ENCODE measurements around the gene NFIA. TPM values are rescaled to one million over a fixed set of nuclear protein-coding genes. Genes with fewer than 3 reads are reported as not detected.
"Not testable (repeated sequence)": the region's sequence is repeated elsewhere in the genome, so short reads cannot be mapped to it uniquely, and the experiment has no call there.

The NFIA gene
- total RNA-seq, 1 donor from 2014 or later, result 47.5 TPM

DNA sequence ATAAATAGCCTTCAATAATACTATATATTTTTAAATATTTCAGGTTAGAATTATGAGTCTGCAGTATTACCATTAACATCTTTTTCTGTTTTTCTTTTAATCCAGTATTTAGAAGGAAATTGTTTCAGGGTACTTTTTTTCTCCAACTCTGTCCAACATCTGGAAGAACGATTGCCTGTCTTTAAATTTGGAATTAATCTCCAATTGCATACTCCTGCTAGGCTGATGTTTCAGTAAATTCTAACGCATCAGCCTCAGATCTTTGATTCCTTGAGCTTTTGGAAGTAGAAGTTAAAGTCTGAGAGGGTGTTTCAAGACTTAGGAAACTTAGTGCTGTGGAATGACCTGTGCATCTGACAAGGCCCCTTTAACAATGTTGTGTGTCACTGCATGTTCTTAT, 20.3 kb downstream of the NFIA start:
- ATAC-seq, result no peak

DNA sequence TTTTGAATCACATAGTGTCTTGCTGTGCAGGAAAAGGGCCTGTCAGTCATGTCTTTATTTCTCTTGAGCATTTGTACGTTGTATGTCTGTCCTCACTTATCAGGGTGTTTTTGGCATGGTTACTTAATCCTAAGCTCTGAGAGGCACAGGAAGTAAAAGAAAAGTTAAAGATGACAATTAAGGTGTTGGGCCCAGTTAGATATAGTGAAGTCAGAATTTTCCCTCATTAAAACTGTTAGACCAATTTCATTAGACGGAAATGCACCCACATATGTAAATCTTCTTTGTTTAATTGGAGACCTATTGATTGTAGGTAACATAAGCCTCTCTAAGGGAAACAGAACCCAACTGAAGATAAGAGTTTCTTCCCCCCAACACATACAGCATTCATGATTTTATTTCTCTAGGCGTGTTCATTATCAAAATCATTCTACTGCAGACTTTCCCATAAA, 21.9 kb downstream of the NFIA start:
- ATAC-seq, result no peak

DNA sequence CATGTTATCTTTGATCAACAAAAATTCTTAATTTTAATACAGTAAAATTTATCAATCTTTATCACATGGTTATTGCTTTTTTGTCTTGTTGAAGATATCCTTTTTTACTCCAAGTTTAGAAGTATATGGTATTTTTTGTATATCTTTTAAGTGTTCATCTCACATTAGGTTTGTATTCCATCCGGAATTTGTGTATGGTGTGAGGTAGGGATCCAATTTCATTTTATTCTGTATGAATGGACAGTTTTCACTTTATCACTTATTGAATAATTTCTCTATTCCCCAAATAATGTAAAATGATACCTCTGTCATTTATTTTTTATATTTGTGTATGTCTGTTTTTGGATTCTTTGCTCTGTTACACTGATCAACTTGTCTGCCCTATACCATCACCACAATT, 25.3 kb downstream of the NFIA start:
- ATAC-seq, result no peak

DNA sequence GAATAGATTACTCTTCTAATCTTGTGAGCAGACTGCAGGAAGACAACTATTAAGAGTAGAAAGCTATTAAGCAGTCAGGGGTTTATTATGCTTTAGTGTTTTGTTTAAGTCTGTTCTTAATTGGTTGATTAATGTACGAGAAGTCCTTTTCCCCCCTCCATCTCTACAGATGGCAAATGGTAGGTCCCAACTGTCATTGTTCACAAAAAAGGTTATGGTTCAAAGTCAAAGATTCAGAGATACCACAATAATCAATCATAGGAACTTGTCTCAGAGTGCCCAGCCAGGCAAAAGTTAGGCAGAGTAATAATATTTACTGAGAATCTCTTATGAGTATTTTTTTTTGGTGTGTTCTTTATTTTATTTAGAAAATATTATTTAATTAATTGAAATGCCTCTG, 26.8 kb downstream of the NFIA start:
- ATAC-seq, result no peak

DNA sequence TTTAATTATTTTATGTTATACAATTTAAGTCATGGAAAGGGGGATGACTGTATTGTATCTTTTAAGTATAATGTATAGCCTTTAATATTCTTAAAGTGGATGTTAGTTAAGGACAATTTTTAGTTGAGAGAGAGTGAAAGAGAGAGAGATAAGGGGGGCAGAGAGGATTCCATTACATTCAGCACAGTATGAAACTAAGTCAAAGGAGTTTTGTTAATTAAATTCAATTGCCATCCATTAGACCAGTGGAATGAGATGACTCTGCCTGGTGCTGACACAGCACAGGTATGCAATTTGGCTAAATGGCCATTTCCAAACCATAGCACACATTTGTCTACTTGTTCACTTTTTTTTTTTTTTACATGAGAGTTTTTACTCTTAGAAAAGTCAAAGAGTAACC, 27.5 kb downstream of the NFIA start:
- ATAC-seq, result no peak

DNA sequence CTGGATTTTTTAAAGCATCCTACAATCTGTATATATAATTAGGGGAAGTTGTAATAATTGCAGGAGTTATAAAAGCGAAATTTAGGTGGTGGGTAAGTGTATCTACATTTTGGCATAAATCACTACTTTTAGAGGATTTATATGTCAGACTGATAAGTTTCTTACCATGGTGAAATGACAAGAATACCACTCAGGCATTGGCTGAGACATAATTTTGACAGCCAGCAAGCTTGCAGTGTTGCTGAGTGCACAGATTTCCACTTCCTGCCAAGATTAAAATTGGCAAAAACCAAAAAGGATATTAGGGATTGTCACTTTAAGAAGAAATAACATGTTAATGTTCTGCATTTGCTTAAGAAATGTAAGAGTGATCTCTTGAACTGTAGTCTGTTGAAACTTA, 28.2 kb downstream of the NFIA start:
- ATAC-seq, result no peak

DNA sequence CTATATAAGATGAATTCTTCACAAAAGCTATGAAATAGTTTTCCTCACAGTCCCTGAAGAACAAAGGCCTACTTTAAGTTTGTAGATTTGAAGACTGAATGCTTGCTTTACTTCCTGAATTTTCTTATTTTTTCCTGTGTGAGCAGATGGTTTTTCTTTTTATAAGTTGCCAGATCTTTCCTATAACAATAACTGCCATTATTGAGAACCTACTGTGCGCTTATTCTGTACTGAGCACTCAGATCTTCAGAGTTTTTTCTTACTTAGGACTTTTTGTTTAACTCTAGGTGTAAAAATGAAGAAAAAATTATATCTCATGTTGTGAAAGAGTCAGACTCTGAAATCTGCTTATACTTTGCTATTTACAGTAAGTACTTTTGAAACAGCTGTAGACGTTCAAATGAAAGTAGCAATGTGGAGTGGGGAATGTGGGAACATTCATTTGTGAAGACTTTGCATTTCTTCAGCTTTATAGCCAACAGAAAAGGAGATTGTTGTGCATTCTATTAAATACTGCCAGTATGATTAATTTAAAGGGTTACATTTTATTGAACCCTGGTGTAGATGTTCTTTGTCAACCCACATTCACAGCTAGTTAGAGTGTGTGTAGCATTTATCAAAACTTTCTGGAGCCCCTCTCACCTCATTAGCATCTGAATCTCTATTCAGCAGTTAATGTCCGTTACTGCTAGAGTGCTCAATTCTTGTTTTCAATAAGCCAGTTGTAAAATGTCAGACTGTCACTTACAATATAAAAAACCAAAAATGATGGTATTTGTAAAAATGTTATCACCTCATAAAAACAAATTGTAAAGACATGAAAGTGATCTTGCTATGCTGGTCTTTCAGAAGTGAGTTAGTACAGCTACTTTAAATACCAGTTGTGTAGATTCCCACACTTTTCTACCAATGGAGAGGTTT, 29.0 kb downstream of the NFIA start:
- no peak for ATAC-seq

DNA sequence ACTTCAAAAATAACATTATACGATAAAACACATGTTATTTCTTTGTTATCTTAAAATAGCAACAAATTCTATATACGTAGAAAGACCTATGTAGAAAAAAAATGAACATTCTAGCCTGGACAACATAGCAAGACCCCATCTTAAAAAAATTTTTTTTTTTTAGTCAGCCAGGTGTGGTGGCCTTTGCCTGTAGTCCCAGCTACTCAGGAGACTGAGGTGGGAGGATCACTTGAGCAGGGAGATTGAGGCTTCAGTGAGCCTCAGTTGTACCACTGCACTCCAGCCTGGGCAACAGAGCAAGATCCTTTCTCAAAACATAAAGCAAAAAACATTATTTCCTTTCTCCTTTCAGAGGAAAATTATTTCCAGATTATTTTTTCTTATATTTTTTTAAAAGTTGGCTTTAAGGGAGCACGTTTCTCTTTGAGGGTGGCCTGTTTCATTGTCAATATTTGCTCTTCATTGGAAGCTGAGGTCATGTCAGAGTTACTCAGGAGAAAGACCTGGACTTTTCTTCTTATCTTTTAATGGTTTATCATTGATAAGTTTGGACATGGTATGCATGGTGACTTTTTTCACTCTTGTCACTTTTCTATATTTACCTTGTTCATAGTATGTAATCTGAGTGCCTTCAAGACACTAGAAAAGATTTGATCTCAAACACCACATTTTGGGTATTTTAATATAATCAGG, 32.0 kb downstream of the NFIA start:
- ATAC-seq, result no peak

DNA sequence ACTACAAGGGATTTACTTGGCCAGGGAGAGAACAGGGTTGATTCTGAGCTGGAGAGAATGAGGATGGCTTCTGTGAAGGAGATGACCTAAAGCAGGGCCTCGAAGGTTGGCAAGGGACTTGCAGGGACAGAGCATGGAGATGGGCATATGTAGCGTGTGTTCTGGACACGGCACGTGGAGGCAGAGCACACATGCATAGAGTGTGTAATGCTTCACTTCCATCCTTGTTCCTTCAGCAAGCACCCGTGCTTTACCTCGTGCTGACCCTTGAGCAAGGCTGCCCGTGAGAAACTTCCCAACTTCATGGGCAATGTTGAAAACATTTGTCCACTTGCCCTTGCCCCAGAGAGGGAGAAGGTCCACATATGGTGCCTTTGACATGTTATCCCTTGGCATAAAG, 33.1 kb downstream of the NFIA start:
- no peak for ATAC-seq

DNA sequence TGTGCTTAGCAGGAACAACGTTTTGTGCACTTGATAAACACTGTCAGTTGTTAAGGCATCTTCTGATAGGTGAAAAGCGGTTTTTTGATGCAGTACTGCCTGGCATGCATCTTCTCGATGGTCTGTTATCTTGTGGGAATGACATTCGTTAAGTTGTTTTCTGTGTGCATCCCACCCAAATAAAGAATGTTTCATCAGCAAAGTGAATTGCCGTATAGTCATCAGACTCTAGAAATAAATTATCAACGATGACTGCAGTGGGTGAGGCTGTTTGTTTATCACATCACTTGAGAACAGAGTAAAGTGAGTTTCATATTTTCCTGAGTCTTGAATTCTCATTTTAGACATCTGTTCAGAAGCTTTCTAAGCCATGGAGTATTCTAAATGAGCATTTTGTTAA, 34.1 kb downstream of the NFIA start:
- ATAC-seq, result no peak

DNA sequence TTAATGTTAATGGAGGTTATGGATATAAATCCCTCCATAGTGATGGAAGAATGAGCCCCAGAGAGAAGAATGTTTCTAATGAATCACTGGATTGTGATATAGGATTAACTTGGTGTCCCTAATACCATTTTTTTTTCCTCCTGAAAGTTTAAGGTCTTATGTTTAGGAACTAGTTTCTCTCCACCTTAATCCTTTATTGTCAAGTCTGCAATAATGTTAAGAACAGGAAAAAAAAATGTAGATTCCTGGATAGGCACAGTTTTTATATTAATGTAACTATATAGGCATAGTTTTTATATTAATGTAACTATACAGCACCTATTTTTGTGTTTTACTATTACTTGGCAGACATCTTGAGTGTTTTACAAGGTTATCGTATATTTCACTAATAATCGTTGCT, 34.9 kb downstream of the NFIA start:
- no peak for ATAC-seq

DNA sequence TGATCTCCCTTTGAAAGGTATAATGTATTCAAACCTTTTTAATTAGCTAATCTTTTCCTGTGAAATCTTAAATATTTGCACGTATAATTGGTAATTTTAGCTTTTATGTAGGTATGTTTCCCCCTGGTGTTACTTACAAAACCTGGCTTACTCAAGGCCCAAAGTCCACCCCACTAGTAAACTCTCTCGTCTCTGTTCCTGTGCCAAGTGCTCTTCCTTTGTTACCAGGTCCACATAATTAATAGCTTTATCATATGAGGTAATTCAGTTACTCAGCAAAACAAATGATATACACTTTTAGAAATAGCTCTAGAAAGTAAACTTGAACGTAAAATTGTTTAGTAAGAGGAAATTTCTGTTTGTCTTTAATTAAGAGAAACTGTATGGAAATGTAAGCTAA, 36.7 kb downstream of the NFIA start:
- no peak for ATAC-seq

DNA sequence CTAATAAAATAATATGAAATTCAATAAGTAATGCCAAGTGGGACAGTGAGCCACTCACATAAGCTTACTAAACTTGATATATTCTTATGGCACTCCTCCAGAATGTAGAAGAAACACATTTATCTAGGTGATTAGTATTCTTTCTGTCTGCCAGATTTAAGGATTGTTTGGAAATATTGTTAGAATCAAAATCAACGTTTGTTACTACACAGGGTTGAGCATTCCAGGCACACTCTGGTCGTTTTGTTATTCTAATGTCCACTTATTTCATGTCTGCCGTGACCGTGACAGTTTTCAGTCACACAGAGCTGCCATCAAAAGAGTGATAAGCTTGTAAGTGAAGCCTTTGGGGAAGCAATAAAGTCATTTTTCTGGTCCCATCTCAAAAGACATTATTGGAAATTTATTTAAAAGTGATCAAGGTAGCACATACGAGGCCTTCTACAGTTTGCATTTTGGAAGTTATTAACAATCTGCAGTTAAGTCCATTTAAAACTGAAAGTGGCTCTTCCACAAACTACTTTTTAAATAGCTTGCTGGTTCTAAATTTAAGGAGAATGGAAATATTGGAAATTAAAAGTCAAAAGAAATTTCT, 38.0 kb downstream of the NFIA start:
- ATAC-seq, result no peak

DNA sequence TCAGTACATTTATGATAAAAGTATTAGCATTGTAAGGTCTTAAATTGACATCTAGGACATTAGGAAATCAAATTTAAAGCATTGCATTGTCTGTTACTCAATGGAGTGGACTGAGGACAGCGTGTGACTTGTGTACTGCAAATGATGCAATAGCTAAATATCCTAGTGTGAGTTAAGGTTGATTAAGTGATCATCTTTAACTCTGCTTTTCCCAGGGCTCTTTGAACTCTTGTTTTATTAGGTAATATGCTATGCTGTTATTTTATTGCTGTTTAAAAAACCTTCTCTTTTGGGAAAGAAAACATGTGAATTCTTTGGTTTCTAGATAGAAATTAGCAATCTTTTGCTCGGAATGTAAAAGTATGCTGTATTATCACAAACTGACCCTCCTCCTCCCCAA, 38.6 kb downstream of the NFIA start:
- ATAC-seq, result peak; percentile 54

DNA sequence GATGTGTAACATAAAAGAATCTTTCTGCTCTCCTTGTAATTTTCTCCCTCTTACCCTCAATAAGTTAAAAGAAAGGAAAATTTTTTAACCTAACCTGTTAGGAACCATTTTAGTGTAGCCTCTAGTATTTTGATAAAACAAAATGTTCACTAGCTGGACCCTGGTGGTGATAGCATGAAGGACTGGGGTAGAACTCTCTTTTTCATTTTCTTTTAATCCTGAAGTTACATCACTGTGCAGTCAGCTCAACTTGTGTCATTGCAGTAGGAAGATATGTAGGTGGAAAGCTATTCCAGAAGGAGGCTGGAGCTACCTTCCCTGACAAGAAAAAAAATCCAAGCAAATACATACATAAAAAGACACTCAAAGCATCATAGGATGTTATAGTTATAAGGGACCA, 39.3 kb downstream of the NFIA start:
- no peak for ATAC-seq

DNA sequence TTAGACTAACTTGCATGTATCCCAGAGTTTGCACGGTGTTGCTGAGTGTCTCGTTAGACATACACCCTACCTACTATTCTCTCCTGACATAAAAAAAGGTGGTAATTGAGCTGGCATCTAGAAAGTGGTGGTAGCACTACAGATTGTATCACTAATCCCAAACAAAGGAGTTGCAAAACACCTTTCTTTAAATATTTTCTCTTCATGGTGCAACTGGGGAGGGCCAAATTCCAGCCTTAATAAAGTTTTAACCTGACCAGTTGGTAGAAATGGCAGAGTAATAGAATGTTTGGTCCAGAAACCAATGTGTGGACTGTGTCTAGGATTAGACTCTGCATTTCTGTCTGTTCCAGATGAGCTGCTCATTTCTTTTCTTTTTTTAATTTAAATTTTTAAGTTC, 40.0 kb downstream of the NFIA start:
- ATAC-seq, result no peak

DNA sequence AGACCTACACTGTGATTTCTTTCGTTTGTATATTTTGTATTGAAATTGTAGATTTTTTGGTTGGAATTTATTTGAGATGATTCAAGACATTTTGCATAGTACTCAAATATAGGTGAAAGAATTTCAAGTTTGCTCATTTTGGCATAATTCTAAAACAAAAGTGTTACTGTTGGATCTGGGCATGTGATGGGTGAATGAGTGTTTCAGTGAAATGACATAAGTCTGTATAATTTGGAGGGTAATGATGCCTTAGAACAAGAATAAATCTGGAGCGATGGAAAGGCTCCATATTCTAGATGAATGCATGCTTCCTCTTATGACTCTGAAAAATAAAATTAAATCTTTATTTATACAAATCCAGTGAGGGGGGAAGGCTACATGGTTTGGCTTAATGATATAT, 41.0 kb downstream of the NFIA start:
- no peak for ATAC-seq

DNA sequence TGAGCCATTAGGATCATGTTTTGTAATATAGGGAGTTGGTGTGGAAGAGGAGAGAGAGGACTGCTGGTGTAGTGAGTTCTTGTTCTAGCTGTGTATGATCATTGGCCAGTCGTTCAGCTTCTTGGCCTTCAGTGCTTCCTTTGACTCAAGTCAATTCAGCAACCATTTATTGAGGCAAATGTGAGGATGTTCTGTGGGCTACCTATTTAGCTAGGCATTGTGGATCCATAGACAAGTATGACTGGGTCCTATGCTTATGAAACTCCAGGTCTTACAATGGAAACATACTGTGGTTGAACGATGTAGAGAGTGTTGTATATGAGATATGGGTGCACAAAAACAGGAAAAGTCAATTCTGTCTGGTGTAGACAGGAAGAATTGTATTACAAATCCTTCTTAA, 41.7 kb downstream of the NFIA start:
- ATAC-seq, result no peak

DNA sequence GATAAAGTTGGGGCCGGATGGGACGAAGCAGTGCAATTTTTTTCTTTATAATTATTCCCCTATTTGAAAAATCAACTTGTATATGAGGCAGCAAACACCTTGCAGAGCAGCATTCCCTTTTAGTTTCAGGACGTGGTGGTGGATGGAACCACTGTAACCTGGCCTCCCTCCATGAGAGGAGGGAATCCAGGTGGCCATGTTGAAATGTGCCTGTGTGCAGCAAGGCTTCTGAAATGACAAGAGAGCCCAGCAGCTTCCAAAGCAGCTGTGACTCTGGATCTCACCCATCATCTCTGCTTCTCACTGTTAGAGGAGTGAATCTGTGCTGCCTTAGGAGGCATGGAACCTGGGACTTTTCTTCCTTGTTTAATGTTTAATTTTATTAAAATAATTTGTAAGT, 42.3 kb downstream of the NFIA start:
- no peak for ATAC-seq

DNA sequence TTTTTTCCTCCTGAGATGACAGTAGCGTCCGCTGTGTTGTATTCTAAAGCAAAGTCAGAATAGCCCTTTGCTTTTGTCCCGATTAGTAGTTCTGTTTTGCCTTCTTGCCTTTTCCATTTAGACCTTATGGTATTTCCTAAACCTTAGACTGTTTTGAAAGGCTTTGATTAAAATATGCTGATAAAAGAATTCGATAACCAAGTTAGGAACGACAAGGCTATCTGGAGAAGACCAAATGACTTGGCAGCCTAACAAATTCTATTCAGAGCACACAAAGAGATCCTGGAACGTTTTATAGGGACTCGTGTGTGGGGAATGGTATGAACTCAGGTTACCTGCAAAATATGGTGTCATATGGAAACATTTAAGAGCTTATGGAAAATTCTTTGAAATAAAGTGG, 42.9 kb downstream of the NFIA start:
- no peak for ATAC-seq

DNA sequence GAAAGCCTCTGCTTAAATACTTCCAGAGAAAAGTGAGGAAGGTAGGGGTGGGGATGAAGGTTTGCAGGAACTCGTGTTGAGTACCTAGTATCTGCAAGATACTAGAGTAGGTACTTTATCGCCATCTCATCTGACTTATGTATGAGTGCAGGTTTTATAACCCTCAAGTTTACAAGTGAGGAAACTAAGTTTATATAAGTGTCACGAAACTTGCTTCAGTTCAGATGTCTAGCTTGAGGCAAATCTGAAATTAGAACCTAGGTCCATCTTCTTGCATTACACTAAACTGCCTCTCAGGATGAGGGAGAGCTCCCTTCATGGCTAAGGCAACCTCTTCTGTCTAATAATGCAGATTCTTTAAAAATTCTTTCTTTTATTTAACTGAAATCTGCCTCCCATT, 43.5 kb downstream of the NFIA start:
- ATAC-seq, result no peak

DNA sequence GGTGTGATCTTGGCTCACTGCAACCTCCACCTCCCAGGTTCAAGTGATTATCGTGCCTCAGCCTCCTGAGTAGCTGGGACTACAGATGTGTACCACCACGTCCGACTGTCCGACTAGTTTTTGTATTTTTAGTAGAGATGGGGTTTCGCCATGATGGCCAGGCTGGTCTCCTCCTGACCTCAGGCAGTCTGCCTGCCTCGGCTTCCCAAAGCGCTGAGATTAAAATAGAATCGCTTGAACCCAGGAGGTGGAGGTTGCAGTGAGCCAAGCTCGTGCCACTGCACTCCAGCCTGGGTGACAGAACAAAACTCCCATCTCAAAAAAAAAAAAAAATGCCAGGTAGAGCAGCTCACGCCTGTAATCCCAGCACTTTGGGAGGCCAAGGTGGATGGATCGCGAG, 44.5 kb downstream of the NFIA start:
- ATAC-seq, result not testable (repeated sequence)

DNA sequence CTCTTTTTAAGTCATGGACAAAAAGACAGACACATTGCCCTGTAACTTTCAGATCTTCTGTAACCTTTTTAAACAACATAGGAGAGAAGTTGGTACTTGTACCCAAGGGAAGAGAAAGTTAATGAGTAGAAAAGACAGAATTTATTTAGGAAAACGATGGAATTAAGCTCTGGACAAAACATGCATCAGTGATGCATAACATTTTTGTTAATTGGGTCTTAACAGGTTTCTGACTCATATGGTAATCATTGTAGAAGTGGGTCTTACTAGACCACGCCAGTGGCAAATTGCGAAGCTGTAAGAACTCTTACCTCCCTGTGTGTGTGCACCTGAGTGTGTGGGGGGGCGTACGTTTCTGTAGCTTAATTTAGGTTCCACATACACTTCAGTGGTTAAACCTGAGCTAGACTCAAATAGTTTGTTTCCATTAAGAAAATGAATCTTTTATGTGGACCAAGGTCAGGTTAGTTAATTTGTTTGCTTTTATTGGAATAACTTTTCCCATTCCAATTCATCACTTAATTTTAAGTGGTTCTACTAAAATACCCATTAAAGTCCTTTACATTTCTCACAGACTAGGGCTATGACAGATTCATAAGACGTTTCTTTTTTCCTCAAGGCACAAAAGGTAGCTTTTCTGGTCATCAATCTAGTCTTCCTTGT, 48.1 kb downstream of the NFIA start:
- ATAC-seq, result no peak
